Measurements from ENCODE around the gene MNAT1. TPM values are rescaled to one million over a fixed set of nuclear protein-coding genes. Genes with fewer than 3 reads are reported as not detected.
"Not testable (repeated sequence)": the region's sequence is repeated elsewhere in the genome, so short reads cannot be mapped to it uniquely, and the experiment has no call there.

Gene MNAT1
- total RNA-seq, result 8.5 TPM

DNA sequence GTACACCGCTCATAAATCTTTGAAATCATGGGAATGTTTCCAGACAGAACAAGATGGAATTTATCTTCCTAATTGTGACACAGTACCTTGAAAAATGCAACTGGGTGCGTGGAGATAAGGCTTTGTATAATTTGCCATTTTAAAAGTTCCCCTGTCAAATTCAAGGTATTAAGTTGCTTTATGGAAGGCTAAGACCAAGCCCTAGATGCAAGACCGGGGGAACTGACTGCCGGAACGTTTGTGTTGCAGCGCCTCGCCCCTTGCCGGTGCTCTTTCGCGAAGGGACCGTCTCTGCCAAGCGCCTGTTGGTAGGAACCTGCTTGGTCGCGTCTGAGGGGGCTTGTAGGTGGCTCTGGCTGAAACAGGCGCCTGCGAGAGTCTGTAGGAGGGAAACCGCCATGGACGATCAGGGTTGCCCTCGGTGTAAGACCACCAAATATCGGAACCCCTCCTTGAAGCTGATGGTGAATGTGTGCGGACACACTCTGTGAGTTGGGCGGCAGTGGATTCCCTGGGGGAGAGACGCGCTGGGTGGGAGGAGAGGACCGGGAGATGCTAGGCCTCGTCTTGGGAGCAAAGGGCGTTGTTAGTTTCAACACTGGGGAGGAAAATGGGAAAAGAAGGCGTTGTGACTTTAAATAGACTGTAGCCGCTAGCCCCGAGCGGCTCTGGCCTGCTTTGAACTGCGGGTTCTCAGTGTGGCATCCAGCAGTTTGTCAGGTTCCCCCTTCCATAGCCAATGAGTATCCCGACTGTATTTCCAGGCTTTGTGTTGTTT, at the start of gene MNAT1:
Gene MNAT1, plus strand, starts transcription at position 297 of the 778 bp plus-strand sequence. Its CDS starts 102 bp downstream, at position 399.
- DNase-seq (ENCODE audit: low spot score) (peak; percentile 75), ATAC-seq (peak; percentile 96)

GRCh38 chr14:60686865-60687264, 47.7 kb upstream of the MNAT1 start:
- DNase-seq (ENCODE audit: low spot score) (no peak), ATAC-seq (peak; percentile 64)

DNA sequence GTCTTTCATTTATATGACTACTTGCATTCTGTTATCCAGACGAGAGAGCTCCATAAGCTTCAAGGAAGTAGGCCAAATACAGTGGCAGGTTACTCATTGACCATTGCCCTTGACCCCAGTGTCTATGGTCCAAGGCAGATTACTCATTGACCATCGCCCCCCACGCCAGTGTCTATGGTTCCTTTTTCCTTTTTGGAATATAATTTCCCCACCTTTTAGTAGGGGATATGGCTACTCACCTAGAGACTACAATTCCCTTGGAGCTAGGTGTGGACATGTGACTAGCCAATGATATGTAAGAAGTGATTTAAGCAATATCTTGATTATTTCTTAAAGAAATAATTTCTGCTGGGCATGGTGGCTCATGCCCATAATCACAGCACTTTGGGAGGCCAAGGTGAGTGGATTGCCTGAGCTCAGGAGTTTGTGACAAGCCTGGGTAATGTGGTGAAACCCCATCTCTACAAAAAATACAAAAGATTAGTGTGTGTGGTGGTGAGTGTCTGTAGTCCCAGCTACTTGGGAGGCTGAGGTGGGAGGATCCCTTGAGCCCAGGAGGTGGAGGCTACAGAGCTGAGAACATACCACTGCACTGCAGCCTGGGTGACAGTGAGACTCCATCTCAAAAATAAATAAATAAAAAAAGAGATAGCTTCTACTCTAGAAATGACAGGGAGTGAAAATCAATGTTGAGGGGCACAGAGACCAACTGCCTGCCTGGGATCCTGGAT, 43.0 kb upstream of the MNAT1 start:
- DNase-seq (ENCODE audit: low spot score), result no peak
- peak; percentile 79 for ATAC-seq

GRCh38 chr14:60695327-60695726, 39.2 kb upstream of the MNAT1 start:
- no peak for DNase-seq (ENCODE audit: low spot score)

GRCh38 chr14:60700598-60700997, 34.0 kb upstream of the MNAT1 start:
- no peak for ATAC-seq
- DNase-seq (ENCODE audit: low spot score), result no peak

More at GRCh38 chr14:60695327-60695726, 39.2 kb upstream of the MNAT1 start:
- ATAC-seq, result no peak

GRCh38 chr14:60705100-60705499, 29.5 kb upstream of the MNAT1 start:
- DNase-seq (ENCODE audit: low spot score) (no peak), ATAC-seq (no peak)

DNA sequence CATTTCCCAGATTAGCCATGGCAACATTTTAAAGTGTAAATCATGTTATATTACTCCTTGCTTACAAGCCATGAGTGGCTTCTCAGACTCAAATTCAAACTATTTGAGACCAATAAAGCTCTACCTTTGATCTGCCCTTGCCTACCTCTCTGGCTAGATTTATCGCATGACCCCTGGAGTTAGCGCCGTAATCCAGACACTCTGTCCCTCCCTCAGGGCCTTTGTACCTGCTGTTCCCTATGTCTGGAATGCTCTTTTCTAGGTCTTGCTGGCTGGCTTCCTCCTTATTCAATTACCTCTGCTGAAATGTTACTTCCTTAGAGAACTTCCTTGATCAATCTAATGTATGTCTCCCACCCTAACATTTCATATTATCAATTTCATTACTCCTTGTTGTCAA, 26.7 kb upstream of the MNAT1 start:
- DNase-seq (ENCODE audit: low spot score) (no peak), ATAC-seq (no peak)

DNA sequence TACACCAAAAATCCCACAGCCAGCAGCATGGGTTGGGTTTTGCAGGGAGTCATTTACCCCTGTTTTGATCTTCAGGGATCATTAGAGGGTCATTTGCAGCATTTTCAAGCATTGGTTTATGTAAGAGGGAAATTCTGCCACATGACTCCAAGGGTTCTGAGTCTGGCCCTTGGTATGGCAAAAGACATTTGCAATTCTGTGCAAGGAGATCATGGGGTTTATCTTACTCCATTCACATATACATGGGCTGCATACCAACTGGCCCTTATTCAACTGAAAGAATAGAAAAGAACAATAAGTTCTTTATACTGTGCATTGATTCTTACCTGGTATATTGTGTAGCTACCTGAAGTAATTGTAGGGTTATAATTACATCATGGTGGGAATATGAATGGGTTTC, 24.1 kb upstream of the MNAT1 start:
- ATAC-seq, result no peak
- no peak for DNase-seq (ENCODE audit: low spot score)

- DNase-seq (ENCODE audit: low spot score) (no peak), ATAC-seq (no peak)
Measured at GRCh38 chr14:60713513-60713912, 21.0 kb upstream of the MNAT1 start.

GRCh38 chr14:60720391-60720790, 14.2 kb upstream of the MNAT1 start:
- DNase-seq (ENCODE audit: low spot score) (no peak), ATAC-seq (no peak)

- DNase-seq (ENCODE audit: low spot score), result no peak
- no peak for ATAC-seq
Measured at GRCh38 chr14:60720962-60721325, 13.6 kb upstream of the MNAT1 start.

GRCh38 chr14:60721326-60722106, 13.0 kb upstream of the MNAT1 start:
- ATAC-seq, result peak; percentile 80
- peak; percentile 51 for DNase-seq (ENCODE audit: low spot score)

- DNase-seq (ENCODE audit: low spot score) (no peak), ATAC-seq (no peak)
Measured at GRCh38 chr14:60722107-60722356, 12.5 kb upstream of the MNAT1 start.

- ATAC-seq (peak; percentile 46), DNase-seq (ENCODE audit: low spot score) (no peak)
Measured at GRCh38 chr14:60722357-60723115, 12.0 kb upstream of the MNAT1 start.

DNA sequence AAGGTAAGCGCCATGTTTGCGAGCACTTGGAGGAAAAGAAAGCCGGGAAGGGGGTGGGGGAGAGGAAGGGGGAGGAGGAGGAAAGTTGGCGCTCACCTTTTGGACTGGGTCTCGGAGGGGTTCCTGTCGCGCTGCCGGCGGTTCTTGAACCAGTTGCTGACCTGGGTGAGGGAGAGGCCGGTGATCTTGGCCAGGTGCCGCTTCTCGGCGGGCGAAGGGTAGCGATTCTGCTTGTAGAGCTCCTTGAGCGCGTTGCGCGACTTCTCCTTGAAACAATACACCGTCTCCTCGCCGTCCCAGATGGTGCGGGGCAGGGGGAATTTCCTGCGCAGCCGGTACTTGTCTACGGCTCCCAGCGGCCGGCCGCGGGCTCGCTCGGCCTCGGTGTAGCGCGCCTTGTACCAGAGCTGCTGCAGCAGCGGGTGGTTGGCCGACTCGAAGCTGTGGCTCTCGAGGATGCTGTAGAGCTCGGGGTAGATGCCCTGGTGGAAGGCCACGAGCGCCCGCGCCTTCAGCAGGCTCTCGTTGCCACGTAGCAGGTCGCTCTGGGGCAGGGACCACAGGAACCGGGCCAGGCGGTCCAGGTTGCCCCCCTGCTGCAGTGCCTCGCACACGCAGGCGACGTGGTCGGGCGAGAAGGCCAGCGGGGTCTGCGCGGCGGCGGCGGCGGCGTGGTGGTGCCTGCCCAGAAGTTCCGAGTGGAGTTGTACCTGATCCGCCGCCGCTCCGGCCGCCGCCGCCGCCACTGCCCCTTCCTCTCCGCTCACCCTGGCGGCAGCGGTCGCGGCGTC, 11.2 kb upstream of the MNAT1 start:
- ATAC-seq (peak; percentile 74), DNase-seq (ENCODE audit: low spot score) (peak; percentile 47)

DNA sequence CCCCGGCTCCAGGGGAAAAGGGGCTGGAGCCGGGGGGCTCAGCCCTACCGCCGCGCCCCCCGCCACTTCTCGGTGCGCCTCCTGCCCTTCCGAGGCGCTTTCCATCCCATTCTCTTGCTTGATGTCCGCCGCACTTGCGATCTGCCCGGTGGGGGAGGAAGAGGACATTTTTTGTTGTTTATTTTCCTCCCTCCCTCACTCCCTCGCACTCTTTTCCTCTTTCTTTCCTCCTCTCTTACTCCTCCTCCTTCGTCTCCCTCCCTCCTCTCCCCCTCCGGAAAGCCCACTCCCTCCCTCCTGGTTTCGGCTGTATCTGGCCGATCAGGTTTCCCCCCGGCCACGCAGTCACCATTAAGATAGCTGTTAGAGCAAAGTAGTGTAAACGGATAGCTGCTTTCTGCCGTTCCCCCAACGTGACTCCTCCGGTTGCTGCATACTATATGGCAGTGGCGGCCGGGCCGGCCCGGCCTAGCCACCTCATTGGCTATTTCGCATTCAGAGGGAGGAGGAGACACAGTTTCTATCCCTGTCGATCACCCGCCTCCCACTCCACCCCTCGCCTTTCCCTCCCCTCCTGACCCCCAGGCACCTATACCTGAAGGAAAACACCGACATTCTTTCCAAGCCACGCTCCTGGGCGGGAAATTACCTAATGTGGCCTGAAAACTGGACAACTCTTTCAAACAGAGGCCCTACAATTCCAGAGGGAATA, 10.5 kb upstream of the MNAT1 start, which contains the start of gene SIX4:
Gene SIX4, minus strand, starts transcription at position 445 of the 712 bp plus-strand sequence. Its CDS starts 277 bp downstream, at position 168.
- DNase-seq (ENCODE audit: low spot score) (peak; percentile 53), ATAC-seq (peak; percentile 71)

- ATAC-seq; DNase-seq (ENCODE audit: low spot score): not testable (repeated sequence)
Measured at GRCh38 chr14:60731291-60731690, 3.3 kb upstream of the MNAT1 start.

- DNase-seq (ENCODE audit: low spot score) (no peak), ATAC-seq (no peak)
Measured at GRCh38 chr14:60732840-60733483, 1.6 kb upstream of the MNAT1 start.

DNA sequence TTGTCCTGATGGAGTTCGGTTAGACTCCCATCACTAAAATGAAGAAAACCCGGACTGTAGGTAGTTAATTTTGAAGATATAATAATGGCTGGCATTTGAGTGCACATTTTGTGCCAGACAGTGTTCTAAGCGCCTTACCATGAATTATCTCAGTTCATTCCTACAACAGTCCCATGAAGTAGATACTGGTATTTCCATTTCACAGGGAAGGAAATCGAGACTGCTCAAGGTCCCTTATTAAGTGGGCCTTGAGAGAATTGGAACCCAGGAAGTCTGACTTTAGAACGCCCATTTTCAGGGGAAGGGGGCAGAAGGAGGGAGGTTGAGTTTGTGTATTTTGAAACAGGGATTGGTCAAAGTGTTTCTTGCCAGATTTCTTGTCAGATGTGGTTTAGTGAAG, 855 bp downstream of the MNAT1 start:
- DNase-seq (ENCODE audit: low spot score) (no peak), ATAC-seq (no peak)
